HG03571 (cell line): Measurements from ENCODE around the gene KRTAP5-11.
"Not testable (repeated sequence)": the region's sequence is repeated elsewhere in the genome, so short reads cannot be mapped to it uniquely, and the experiment has no call there.

Experiments
- ATAC-seq: cut with Tn5 transposase; IDR thresholded peaks from one replicate; pipeline ENCODE4 v1.9.1; 2021; ENCODE audit not compliant: unreplicated experiment

The KRTAP5-11 gene

GRCh38 chr11:71534711-71535608 lies 47.7 kb downstream of the KRTAP5-11 start:
- ATAC-seq, result not testable (repeated sequence)

- no peak for ATAC-seq
These were observed 50.6 kb downstream of the KRTAP5-11 start for GRCh38 chr11:71532036-71532610.
